Osteoblast (primary cell): Measurements from ENCODE around the gene SYT11. TPM values are rescaled to one million over a fixed set of nuclear protein-coding genes. Genes with fewer than 3 reads are reported as not detected.

Experiments used
- DNase-seq: peaks from one replicate; pipeline ENCODE4 v3.0.0; 2011; ENCODE audit warnings: low spot score, mixed read lengths; ENCODE audit not compliant: insufficient read length; ENCODE audit errors: missing footprints
- H2AFZ ChIP-seq: 2 replicates; pipeline ENCODE4 v1.6.0; 2011; ENCODE audit warnings: mild to moderate bottlenecking, low read length
- H3K27ac ChIP-seq: 2 replicates; pipeline ENCODE4 v1.5.1; 2011; ENCODE audit warnings: mild to moderate bottlenecking, low read depth, low read length, moderate library complexity
- H3K27me3 ChIP-seq: 2 replicates; pipeline ENCODE4 v1.6.0; 2012; ENCODE audit warnings: mild to moderate bottlenecking, control low read depth, inconsistent platforms, low read length, moderate library complexity; ENCODE audit not compliant: insufficient read depth
- H3K36me3 ChIP-seq: 2 replicates; pipeline ENCODE4 v1.5.1; 2011; ENCODE audit warnings: mild to moderate bottlenecking, low read length, control low read depth, moderate library complexity; ENCODE audit not compliant: insufficient read depth
- H3K4me1 ChIP-seq: 2 replicates; pipeline ENCODE4 v1.5.1; 2011; ENCODE audit warnings: mild to moderate bottlenecking, low read length, control low read depth, moderate library complexity; ENCODE audit not compliant: insufficient read depth
- H3K4me2 ChIP-seq: 2 replicates; pipeline ENCODE4 v1.6.0; 2011; ENCODE audit warnings: mild to moderate bottlenecking, low read length; ENCODE audit not compliant: insufficient read depth
- H3K4me3 ChIP-seq: fragments of 200-600 bp; sonication (generic); 3 replicates; pipeline ENCODE4 v1.5.1; 2012; ENCODE audit warnings: mild to moderate bottlenecking, low read length, inconsistent platforms; ENCODE audit not compliant: insufficient read depth
- H3K79me2 ChIP-seq: 2 replicates; pipeline ENCODE4 v1.6.0; 2012; ENCODE audit warnings: mild to moderate bottlenecking, low read length, control low read depth, inconsistent platforms; ENCODE audit not compliant: insufficient read depth
- H3K9me3 ChIP-seq: 2 replicates; pipeline ENCODE4 v1.5.1; 2011; ENCODE audit warnings: low read depth, low read length, control low read depth
- H4K20me1 ChIP-seq: 2 replicates; pipeline ENCODE4 v1.6.0; 2012; ENCODE audit warnings: mild to moderate bottlenecking, low read length, control low read depth; ENCODE audit not compliant: insufficient read depth
- CTCF ChIP-seq: IDR thresholded peaks from 2 replicates; pipeline ENCODE4 v1.5.1; 2011; ENCODE audit warnings: mild to moderate bottlenecking, low read depth, low read length, moderate library complexity; ENCODE audit errors: extremely low read depth
- total RNA-seq: library from RNA; depleted of rRNA; stranded (reverse); fragments of >200 nt; gene quantifications from 2 replicates; pipeline ENCODE4 v1.2.3, GENCODE V29; 2012

The SYT11 gene
- 33.3 and 34.5 TPM in 2 replicates for total RNA-seq

GRCh38 chr1:155859234-155859829, at the start of gene SYT11:
SYT11 (plus strand) TSS chr1:155859567; CDS start chr1:155859762, 195 bp downstream.
- Histone ChIP-seq H3K27me3 (no peaks in the 10 kb centered on the region), H4K20me1 (no peaks in the 10 kb centered on the region), H2AFZ (peak within 1 kb of the TSS; percentile 90), H3K9me3 (no peaks in the 10 kb centered on the region), H3K4me2 (peak within 1 kb of the TSS; percentile 93), H3K36me3 (peaks cover 10% of the 10 kb centered on the region), H3K4me3 (peak within 1 kb of the TSS; percentile 73), H3K79me2 (peaks cover 40% of the 10 kb centered on the region), H3K27ac (peak within 1 kb of the TSS; percentile 94), H3K4me1 (peaks cover 26% of the 10 kb centered on the region)
- DNase-seq = peak; percentile 90
- TF ChIP-seq CTCF = no peak

GRCh38 chr1:155812878-155813277, 46.5 kb upstream of the SYT11 start:
- DNase-seq = no peak
- no peak overlapping the region for H3K27ac ChIP-seq
- H2AFZ ChIP-seq = no peak overlapping the region
- no peaks in the 10 kb centered on the region for H3K9me3 ChIP-seq
- no peak overlapping the region for H3K4me2 ChIP-seq
- H3K4me1 ChIP-seq = no peaks in the 10 kb centered on the region
- no peaks in the 10 kb centered on the region for H3K79me2 ChIP-seq
- no peaks in the 10 kb centered on the region for H3K27me3 ChIP-seq
- no peak overlapping the region for H3K4me3 ChIP-seq
- TF ChIP-seq CTCF = no peak
- H4K20me1 ChIP-seq = no peaks in the 10 kb centered on the region
- H3K36me3 ChIP-seq = peaks cover 57% of the 10 kb centered on the region

GRCh38 chr1:155813672-155814071, 45.7 kb upstream of the SYT11 start:
- TF ChIP-seq CTCF = no peak
- no peak overlapping the region for H2AFZ ChIP-seq
- no peaks in the 10 kb centered on the region for H4K20me1 ChIP-seq
- no peaks in the 10 kb centered on the region for H3K27me3 ChIP-seq
- no peak overlapping the region for H3K27ac ChIP-seq
- H3K4me1 ChIP-seq = no peaks in the 10 kb centered on the region
- DNase-seq = peak; percentile 2
- H3K79me2 ChIP-seq = no peaks in the 10 kb centered on the region
- H3K4me3 ChIP-seq = no peak overlapping the region
- peaks cover 59% of the 10 kb centered on the region for H3K36me3 ChIP-seq
- H3K4me2 ChIP-seq = no peak overlapping the region
- H3K9me3 ChIP-seq = no peaks in the 10 kb centered on the region

- peak overlapping the region; percentile 14 for H3K27ac ChIP-seq
- no peak overlapping the region for H3K4me2 ChIP-seq
- peak; percentile 2 for DNase-seq
- no peak overlapping the region for H3K4me3 ChIP-seq
- no peaks in the 10 kb centered on the region for H3K27me3 ChIP-seq
- peaks cover 71% of the 10 kb centered on the region for H3K36me3 ChIP-seq
- no peaks in the 10 kb centered on the region for H3K9me3 ChIP-seq
- no peaks in the 10 kb centered on the region for H4K20me1 ChIP-seq
- no peak for TF ChIP-seq CTCF
- H2AFZ ChIP-seq = no peak overlapping the region
- H3K4me1 ChIP-seq = no peaks in the 10 kb centered on the region
- H3K79me2 ChIP-seq = peaks cover 1% of the 10 kb centered on the region
Measured at GRCh38 chr1:155816351-155816750, 43.0 kb upstream of the SYT11 start.
